Activated CD4-positive, alpha-beta T cell treated with anti-CD3 and anti-CD28 coated beads, Interleukin-2, Interleukin-6, amounts not matched to agents 100 ng/mL and 50 ng/mL, durations not matched to agents 16 hours and 8 hours (primary cell): Measurements from ENCODE around the gene SRGAP3.

ENCODE experiments used
- DNase-seq: peaks from one replicate; pipeline ENCODE4 v3.0.0-alpha.2; 2020

Gene SRGAP3

DNA sequence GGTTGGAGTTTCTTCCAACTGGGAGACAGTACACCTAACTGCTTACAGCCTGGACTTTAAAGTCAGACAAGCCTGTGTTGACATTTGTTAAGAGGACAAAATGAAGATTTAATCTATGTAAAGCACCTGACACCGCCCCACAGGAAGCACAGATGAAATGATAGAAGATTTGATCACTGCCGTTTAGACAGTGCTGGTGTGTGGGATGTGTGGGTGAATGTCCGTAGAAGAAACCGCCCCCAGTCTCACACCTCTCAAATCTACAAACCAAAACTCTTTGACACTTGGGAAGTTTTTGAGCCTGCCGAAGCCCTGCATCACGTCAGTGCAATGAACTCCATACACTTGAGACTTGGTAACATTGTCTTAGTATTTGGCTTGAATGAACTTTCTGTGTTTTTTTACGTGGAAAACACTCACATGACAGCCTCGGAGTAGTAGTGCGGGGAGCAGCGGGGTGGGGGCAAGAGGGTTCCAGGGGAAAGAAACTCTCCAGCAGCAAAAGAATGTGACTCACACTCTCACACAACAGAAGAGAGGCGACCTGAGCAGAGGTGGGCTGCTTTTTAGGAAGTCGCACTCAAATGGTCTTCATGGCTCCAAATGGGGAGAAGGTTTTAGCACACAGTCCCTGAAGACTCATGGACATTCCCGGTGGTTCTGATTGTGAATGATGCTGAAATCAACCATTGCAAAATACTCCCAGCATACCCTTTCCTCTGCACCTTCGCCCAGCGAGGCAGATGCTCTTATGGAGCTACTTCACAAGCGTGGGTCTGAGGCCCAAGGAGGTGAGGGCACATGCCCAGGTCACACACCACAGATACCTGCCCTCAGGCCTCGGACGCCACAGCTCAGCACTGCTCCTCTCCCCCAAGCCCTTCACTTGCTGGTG is 79.2 kb downstream of the SRGAP3 start:
- DNase-seq: peak; percentile 52

DNA sequence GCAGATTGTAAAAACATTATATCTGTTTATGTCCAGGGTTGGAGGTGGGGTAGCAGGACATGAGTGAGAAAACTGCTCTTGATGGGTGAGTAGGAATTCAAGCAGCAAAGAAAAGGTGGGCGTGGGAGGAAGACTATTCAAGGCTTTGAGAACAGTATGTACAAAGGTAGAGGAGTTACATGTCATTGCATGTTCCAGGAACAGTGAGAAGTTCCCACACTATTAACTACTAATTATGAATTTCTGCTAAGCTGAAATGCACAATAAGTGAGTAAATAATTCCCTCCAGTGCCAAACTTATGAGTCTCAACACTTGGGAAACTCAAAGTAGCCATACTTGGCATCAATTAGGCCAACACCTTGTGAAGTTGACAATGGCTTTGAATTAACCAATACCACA is 80.1 kb downstream of the SRGAP3 start:
- DNase-seq: no peak

DNA sequence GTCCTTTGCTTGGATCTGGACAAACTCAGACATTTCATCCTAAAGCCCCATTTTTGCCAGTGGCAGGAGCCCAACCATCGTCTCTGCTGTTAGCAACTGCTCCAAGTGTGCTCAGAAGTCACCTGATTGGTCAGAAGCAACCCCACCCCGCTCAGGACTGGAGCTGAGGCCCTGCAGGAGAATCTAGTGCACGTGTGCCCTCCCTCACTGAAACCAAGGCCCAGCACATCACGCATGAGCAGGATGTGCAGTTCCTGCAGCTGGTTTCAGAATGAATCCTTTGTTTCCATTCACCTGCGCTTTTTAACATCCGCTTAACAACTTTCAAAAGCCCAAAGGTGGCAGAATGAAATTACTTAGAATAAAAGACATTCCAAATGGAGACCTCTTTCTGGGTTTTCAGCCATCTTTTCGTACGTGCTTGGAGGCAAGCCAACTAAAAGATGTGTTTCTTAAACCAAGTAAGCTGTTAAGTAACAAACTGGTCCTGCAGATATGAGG is 81.2 kb downstream of the SRGAP3 start:
- DNase-seq: peak; percentile 91

DNA sequence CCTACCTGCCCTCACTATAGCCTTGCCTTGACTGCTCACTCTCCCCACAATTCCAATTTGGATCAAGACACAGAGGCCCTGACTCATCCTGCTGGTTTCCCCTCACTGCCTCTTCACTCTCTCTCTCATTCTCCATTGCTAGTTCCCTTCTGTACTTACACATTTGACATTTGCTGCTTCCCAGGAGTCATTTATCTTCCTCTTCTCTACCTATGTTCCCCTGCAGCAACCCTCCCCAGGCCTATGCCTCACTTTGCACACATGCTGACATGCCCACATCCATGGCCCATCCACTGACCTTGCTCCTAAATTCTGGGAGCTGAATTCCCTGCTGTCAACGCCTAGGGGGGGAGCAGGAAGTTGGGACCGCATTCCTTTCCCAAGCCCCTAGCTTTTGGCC is 82.2 kb downstream of the SRGAP3 start:
- no peak for DNase-seq

DNA sequence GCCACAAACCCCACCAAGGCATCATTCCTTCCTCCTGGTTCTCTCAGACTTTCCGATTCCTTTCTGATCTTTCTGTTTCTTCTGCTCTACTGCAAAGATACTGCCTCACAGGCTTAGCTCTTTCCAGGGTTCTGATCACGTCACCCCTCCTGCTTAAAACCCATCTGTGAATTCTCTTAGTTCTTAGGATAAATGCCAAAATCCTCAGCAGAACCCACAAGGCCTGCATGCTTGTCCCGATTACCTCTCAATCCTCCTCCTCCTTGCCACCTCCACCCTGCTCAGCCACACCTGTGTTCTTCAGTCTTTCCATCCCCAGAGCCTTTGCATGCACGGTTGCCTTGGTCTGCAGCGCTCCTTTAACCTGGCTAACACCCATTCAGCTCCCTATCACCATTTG is 84.0 kb downstream of the SRGAP3 start:
- DNase-seq: no peak

DNA sequence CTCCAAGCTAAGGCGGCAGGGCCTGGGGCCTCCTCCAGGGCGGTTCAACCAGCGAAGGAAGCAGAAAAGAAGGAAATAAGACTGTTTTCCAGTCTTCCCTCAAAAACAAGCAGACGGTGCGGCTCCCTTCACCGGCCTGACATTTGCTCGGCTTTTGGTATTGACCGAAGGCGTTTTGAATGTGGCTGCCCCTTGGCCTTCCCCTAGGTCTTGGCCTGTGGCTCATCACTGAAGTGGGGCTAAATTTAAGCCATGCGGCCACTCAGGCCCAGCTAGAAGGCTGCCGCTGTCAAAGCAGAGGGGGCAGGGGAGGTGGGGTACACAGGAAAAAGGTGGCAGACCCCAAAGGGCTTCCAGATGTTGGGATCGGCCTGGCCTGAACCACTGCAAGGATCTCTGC is 86.2 kb downstream of the SRGAP3 start:
- no peak for DNase-seq

DNA sequence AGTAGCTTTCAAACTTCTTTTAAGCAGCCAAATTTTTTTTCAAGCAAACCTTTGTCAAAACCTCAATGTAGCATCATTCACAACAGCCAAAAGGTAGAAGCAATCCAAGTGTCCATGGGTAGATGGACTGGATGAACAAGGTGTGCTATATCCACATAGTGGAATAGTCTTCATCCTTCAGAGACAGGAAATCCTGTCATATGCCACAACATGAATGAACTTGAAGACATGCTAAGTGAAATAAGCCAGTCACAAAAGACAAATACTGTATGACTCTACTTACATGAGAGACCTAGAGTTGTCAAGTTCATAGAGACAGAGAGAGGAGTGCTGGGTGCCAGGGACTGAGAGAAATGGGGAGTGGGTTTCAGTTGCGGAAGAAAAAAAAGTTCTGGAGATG is 87.6 kb downstream of the SRGAP3 start:
- no peak for DNase-seq

DNA sequence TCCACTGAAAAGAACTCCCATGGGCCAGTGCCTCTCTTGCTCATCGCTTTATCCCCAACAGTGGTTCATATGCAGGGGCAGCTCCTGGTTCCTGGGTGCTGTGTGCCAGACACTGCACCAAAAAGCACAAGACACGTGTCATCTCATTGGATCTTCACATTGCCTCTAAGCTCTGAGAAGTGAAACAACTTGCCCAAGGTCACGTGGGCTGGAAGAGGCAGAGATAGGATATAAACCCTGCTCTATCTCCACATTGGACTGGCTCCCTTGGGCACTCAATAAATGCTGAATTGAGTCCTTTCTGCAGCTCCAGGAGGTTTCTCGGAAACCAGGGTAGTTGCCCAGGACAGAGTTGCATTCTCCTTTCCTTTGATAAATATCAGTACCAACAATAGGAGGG is 88.1 kb downstream of the SRGAP3 start:
- no peak for DNase-seq

DNA sequence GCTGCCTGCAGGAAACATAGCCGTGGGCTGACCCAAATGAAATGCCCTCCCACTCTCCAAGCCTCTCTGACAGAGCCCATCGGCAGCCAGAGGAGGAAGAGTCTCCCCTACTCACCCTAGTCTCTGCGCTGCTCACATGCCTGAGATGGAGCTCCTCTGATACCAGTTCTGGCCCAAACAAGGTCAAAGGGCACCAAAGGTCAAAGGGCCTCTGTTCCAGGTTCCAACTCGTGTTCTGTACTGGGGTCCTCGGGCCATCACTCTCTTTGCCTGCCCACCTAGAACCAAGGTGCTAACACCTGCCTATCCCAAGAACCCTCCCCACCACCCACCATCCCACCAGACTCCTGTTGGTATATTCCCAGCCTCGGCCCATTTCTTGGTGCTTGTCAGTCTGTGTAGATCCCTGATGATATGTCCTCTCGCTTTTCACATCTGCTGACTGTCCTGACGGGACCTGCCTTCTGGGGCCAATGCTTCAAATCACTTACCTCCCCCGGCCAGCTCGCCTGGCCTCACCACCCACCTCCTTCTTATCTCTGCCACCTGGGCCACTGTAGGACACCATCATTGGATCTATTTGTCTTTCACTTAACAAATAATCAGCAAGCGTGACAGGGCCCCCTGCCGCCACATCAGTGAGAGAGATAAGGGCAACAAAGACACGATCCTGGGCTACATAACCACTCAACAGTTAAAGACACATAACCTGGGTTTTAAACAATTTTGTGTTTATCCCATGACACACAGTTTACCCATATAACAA is 90.4 kb downstream of the SRGAP3 start:
- no peak for DNase-seq

DNA sequence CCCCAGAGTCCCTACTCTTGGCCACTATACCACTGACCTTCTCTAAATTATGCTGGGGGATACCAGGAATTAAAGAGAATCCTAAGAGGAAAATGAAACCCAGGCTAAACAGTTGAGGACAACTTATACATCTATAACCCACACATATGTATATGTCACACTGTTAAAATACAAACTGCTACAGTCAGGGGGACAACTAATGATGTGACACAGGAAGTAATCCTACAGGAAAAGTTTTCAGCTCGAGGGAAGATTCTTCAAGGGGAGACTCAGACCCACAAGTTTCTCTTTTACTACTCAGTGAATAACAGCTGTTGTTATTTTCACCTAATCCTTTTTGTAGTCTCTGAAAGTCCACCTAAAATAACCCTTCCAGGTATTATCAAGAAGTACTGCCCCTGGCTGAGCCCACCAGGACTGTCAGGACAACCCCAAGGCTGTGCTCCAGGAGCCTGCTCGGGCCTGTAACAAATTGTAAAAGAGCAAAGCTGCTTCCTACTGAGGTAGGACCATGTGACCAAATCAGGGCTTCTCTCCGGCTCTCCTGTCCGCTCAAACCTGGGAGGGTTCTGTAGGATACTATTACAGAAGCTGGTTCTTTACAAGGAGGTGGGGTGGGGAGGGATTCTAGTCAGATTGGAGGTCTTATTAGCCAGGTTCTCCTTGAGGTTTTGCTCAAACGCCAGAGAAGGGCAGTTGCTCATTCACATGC is 91.6 kb downstream of the SRGAP3 start:
- no peak for DNase-seq

DNA sequence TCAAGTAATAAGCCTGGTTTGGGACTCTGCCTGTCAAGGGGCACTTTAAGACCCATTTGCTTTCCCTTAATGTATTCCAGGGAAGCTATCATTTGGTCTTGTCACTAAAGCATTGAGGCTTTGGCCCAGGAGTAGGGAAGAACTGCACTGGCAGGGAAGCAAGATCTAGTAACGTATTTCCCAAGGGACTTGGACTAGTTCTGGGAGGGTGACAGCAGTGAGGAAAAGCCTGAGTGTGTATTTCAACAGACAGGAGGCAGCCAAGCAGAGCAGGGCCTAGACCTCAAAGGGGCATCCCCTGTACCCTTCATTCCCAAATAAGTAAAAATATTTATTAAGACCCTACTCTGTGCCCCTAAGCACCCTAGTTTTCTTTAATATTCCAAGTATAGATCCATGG is 92.8 kb downstream of the SRGAP3 start:
- DNase-seq: no peak

DNA sequence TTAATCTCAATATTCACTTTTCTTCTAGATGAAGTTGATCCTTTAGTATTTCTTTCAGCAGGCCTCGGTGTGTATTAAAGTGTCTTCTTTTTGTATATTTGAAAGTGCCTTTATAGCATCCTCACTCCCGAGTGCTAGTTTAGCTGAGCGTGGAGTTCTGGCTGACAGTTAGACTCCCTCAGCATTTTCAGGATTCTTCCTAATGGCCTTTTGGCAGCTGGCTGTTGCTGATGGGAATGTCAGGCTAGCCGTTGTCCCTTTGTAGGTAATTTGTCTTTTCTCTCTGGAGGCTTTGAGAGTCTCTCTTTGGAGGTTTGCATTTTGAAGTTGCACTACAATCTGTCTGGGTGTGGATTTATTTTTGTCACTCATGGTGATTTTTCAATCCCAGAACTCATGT is 94.4 kb downstream of the SRGAP3 start:
- DNase-seq: no peak

DNA sequence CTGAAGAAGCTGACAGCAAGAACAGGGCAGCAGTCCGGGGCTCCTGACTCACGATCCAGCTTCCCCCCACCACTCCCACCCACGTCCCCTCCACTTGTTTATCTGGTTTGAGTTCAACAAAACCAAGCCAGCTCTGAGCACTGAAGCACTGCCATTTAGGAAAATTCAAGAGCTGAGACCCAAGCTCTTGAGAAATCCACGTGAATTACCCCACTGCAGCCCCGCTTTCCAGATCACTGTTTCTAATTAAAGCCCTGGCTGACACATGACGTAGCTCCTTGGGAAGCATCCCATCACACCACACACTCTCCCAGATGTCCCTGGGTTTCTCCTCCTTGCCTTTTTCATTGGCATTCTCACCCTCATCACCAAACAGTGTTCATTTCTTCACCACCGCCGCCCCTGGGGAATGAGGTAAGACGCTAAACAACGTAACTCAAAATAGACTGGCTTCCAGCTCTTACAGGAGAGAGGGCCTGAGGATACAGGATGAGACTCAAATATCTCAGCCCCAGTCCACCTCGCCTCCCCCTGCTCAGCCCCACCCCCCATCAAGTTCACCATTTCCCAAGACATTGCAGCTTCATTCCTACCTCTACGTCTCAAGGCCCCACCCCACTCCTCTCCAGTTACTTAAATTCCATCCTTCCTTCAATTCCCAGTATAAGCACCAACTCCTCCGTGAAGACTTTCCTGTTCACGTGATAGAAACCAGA is 95.4 kb downstream of the SRGAP3 start:
- DNase-seq: no peak

DNA sequence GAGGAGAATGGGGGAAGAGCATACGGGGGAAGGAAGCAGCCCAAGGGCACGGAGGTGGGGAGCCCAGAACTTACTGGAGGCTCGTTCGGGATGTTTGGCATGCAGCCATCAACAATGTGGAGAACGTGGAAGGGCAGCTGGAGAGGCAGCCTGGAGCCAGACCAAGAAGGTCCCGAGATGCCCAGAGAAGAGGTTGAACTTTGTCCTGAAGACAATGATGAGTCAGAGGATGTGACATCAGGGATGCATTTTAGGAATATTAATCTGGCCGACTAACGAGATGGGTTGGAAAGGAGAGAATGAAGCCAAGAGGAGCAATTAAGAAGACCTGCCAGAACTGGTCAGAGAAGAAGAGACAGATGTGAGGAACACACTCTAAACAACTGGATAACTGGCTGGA is 98.2 kb downstream of the SRGAP3 start:
- DNase-seq: no peak

DNA sequence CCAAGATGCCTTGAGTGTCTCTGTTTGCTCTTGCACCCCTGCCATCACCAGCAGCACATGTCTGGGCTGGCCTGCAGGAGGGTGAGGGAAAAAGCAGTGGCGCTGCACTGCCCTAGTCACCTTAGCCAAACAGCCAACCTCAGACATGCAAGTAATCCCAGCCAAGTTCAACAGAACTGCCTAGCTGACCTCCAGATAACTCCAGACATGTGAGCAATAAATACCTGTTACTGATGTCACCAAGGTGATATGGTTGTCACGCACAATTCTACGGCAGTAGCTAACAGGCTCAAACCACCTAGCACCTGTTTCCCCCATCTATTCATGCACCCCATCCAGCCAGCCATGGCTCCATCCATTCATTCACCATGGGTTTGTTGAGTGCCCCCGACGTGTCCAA is 99.9 kb downstream of the SRGAP3 start:
- no peak for DNase-seq

DNA sequence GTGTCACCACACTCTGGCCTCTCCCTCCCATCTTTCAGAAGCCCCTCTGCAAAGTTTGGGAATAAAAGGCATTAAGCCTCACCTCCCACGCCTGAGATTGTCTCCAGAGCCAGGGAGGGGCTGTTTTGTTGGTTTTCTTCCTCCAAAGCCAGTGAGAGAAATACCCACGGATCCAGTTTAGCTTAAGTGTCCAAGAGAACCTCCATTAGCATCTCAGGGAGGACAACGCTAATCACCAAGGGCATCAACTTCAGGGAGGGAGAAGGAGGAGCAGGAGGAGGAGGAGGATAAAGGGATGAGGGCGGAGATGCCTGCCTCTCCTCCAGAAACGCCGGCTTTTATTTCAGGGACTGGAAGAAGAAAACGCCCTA is 101.6 kb downstream of the SRGAP3 start:
- no peak for DNase-seq

DNA sequence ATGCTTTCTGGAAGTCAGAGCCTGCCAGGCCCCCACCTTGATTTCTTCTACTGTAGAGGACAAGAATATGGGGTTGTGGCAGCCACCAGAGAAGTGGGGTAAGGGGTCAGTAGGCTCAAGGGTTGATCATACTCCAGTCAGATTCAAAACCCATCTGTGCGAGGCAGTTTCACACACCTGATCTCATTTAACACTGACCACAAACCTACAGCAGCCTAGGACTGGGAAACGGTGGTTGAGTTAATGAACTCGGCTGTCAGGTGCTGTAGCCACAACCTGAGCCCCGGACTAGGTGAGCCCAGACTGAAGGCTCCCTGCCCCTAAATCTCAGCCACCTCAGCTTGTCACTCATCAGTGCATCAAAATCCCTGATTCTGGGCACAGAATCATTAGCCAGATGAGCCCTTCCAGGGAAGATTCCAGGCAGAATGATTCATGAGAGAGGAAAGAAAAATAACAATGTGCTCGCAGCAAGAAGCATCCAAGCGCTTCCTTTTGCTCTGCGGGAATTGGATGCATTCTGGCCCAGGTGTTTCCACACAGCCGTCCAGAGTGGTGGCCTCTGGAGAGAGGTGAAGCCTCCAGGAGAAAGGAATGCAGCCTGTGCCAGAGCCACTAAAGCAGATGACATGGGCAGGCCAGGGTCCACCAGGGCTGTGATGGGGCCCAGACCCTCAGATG is 102.1 kb downstream of the SRGAP3 start:
- DNase-seq: no peak

DNA sequence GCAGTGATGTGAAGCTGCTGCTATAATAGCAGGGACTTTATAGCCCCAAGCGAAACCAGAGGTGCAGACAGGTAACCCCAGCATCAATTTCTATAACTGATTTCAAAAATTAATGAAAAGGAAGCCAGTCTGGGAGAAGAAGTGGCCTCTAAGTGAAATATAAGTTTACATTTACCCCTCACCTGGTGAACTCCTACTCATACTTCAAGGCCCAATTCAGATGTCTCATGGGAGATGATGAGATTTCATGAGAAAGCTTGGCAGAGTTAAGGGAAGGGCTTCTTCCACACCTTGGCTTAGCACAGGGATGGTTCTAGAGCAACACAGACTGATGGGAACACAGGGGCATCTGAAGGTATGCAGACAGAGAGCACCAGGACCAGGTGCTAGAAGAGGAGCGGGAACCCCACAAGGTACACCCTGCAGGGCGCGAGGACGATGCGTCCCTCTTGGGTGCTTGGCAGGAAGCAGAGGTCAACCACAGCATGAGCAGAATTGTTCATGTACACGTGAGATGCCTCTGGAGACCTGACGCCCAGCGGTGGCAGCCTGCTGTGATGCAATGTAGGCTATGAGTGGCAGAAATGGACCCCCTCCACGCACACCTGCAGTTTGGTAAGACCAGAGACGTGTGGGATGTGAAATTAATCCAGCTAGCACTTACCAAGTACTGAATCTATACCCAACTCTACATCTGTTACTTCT is 102.9 kb downstream of the SRGAP3 start:
- no peak for DNase-seq

DNA sequence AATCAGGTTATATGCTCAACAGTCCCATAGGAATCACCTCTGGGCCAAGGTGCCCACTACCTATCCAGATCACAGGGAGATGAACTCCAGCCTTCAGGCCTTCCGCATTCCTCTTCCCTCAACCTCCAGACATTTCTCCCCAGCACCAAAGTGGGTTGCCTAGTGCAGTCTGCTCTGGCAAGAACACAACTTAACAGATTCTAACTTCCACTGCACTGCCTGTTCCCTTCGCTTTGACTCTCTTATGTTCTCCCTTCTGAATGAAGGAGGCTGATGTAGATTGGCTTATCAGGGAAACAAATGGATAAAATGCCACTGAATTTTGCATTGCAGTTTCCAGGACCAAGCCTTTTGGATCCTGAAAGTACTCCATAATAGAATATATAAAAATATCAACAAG is 106.3 kb downstream of the SRGAP3 start:
- no peak for DNase-seq

DNA sequence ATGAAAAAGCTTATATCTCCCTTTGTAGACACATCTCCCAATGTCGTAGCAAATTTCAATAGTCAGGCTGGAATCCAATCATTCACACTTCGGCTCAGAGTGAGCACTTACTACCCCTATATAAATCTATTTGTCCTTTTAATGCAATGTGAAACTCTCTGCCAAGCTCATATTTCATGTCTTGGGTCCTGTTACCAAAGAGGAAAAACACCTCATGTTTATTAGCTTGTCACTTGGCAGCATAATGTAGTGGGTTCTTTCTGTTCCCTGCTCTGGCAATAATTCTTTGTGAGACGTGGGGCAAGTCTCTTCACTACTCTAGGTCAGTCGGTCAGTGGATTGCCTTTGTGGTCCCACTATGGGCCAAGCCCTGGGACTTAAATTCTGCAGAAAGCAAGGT is 107.1 kb downstream of the SRGAP3 start:
- DNase-seq: no peak

DNA sequence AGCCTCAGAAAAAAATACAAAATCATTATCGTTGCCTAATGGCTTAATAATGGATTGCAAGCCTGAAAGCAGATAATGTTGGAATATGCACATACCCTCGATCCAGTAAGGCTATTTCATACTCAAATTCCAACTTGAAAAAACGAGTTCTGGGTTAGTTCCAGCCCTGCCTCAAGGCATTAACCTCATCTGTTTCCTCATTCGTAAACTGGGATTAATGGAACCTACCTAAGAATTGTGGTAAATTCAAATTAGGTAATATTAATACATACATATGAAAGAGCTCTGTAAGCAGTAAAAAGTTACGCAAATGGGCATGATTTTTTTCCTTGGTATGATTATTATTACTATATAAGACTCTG is 107.5 kb downstream of the SRGAP3 start:
- no peak for DNase-seq

DNA sequence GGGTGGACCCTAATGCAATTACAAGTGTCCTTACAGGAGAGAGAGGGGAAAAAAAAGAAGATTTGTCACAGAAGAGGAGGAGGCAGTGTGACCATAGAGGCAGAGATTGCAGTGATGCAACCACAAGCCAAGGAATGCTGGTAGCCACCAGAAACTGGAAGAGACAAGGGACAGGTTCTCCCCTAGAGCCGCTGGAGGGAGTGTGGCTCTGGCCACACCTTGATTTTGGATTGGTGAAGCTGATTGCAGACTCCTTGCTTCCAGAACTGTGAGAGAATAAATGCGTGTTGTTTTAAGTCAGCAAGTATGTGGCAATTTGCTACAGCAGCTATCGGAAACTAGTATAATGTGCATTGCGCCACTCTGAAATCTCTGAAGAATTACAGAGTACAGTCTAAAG is 110.1 kb downstream of the SRGAP3 start:
- DNase-seq: no peak
